8988T (cell line): Measurements from ENCODE around the gene CRYM.
"Not testable (repeated sequence)": the region's sequence is repeated elsewhere in the genome, so short reads cannot be mapped to it uniquely, and the experiment has no call there.

Experiments used
- DNase-seq: peaks from one replicate; pipeline ENCODE4 v3.0.0; 2011

CRYM gene

GRCh38 chr16:21277927-21278706, at the start of gene CRYM:
TSS of gene CRYM (minus strand) at chr16:21278290. CDS start at chr16:21278251, 39 bp downstream.
- DNase-seq, result peak; percentile 60

- no peak for DNase-seq
These were observed 49.0 kb upstream of the CRYM start for GRCh38 chr16:21327046-21327445.

- no peak for DNase-seq
These were observed 48.4 kb upstream of the CRYM start for GRCh38 chr16:21326459-21326858.

- no peak for DNase-seq
These were observed 46.2 kb upstream of the CRYM start for GRCh38 chr16:21324267-21324666.

GRCh38 chr16:21322251-21322650, 44.2 kb upstream of the CRYM start:
- DNase-seq, result not testable (repeated sequence)

- DNase-seq, result no peak
These were observed 43.6 kb upstream of the CRYM start for GRCh38 chr16:21321736-21322135.

GRCh38 chr16:21314339-21314738, 36.2 kb upstream of the CRYM start:
- no peak for DNase-seq

- not testable (repeated sequence) for DNase-seq
These were observed 34.8 kb upstream of the CRYM start for GRCh38 chr16:21312863-21313372.

GRCh38 chr16:21312046-21312445, 34.0 kb upstream of the CRYM start:
- DNase-seq, result not testable (repeated sequence)

GRCh38 chr16:21306712-21307111, 28.6 kb upstream of the CRYM start:
- not testable (repeated sequence) for DNase-seq

- no peak for DNase-seq
These were observed 24.9 kb upstream of the CRYM start for GRCh38 chr16:21302898-21303528.

GRCh38 chr16:21302454-21302853, 24.4 kb upstream of the CRYM start:
- no peak for DNase-seq

GRCh38 chr16:21301895-21302291, 23.8 kb upstream of the CRYM start:
- DNase-seq, result no peak

GRCh38 chr16:21301168-21301894, 23.2 kb upstream of the CRYM start:
- DNase-seq, result peak; percentile 57

GRCh38 chr16:21300309-21301167, 22.4 kb upstream of the CRYM start:
- peak; percentile 47 for DNase-seq

GRCh38 chr16:21289789-21290188, 11.7 kb upstream of the CRYM start:
- DNase-seq, result not testable (repeated sequence)

GRCh38 chr16:21285314-21285713, 7.2 kb upstream of the CRYM start:
- no peak for DNase-seq

- DNase-seq, result no peak
These were observed 6.3 kb upstream of the CRYM start for GRCh38 chr16:21284414-21284813.

- no peak for DNase-seq
These were observed 5.6 kb upstream of the CRYM start for GRCh38 chr16:21283521-21284289.

- DNase-seq, result no peak
These were observed 3.8 kb upstream of the CRYM start for GRCh38 chr16:21281698-21282389.

- no peak for DNase-seq
These were observed 1.4 kb upstream of the CRYM start for GRCh38 chr16:21279501-21279900.
